ENCODE measurements around the gene FCRL2.

Gene FCRL2

GRCh38 chr1:157732755-157733154 is 44.2 kb downstream of the FCRL2 start:
- H3K27me3 ChIP-seq (replicated peaks; ENCODE audit: control insufficient read depth, insufficient read depth, low read length): no peaks in the 10 kb centered on the region
- TF ChIP-seq CTCF (IDR thresholded peaks at IDR 0.05; ENCODE audit: insufficient read depth, low read length, poor library complexity, severe bottlenecking): no peak
- no peak overlapping the region for H3K4me3 ChIP-seq (replicated peaks; ENCODE audit: low read depth, low read length)
- H3K36me3 ChIP-seq (ENCODE audit: control insufficient read depth, insufficient read depth, low read length): no peaks in the 10 kb centered on the region
- no peak for DNase-seq (ENCODE audit: extremely low read depth, insufficient read length)

- Histone ChIP-seq H3K4me3 (replicated peaks; ENCODE audit: low read depth, low read length) (no peak overlapping the region), H3K27me3 (replicated peaks; ENCODE audit: control insufficient read depth, insufficient read depth, low read length) (no peaks in the 10 kb centered on the region), H3K36me3 (ENCODE audit: control insufficient read depth, insufficient read depth, low read length) (no peaks in the 10 kb centered on the region)
- no peak for TF ChIP-seq CTCF (IDR thresholded peaks at IDR 0.05; ENCODE audit: insufficient read depth, low read length, poor library complexity, severe bottlenecking)
- DNase-seq (ENCODE audit: extremely low read depth, insufficient read length): peak; percentile 31
Measured at GRCh38 chr1:157725221-157725577, 51.7 kb downstream of the FCRL2 start.

- Histone ChIP-seq H3K4me3 (replicated peaks; ENCODE audit: low read depth, low read length) (no peak overlapping the region), H3K36me3 (ENCODE audit: control insufficient read depth, insufficient read depth, low read length) (no peaks in the 10 kb centered on the region), H3K27me3 (replicated peaks; ENCODE audit: control insufficient read depth, insufficient read depth, low read length) (no peaks in the 10 kb centered on the region)
- TF ChIP-seq CTCF (IDR thresholded peaks at IDR 0.05; ENCODE audit: insufficient read depth, low read length, poor library complexity, severe bottlenecking): no peak
- no peak for DNase-seq (ENCODE audit: extremely low read depth, insufficient read length)
Measured at GRCh38 chr1:157724537-157725220, 52.3 kb downstream of the FCRL2 start.

GRCh38 chr1:157723157-157723556 is 53.8 kb downstream of the FCRL2 start:
- no peak for DNase-seq (ENCODE audit: extremely low read depth, insufficient read length)
- H3K36me3 ChIP-seq (ENCODE audit: control insufficient read depth, insufficient read depth, low read length): no peaks in the 10 kb centered on the region
- H3K4me3 ChIP-seq (replicated peaks; ENCODE audit: low read depth, low read length): no peak overlapping the region
- no peak for TF ChIP-seq CTCF (IDR thresholded peaks at IDR 0.05; ENCODE audit: insufficient read depth, low read length, poor library complexity, severe bottlenecking)
- H3K27me3 ChIP-seq (replicated peaks; ENCODE audit: control insufficient read depth, insufficient read depth, low read length): no peaks in the 10 kb centered on the region

GRCh38 chr1:157721985-157722384 is 54.9 kb downstream of the FCRL2 start:
- TF ChIP-seq CTCF (IDR thresholded peaks at IDR 0.05; ENCODE audit: insufficient read depth, low read length, poor library complexity, severe bottlenecking): no peak
- DNase-seq (ENCODE audit: extremely low read depth, insufficient read length): no peak
- Histone ChIP-seq H3K4me3 (replicated peaks; ENCODE audit: low read depth, low read length) (no peak overlapping the region), H3K27me3 (replicated peaks; ENCODE audit: control insufficient read depth, insufficient read depth, low read length) (no peaks in the 10 kb centered on the region), H3K36me3 (ENCODE audit: control insufficient read depth, insufficient read depth, low read length) (no peaks in the 10 kb centered on the region)

GRCh38 chr1:157715736-157716135 is 61.2 kb downstream of the FCRL2 start:
- H3K4me3 ChIP-seq (replicated peaks; ENCODE audit: low read depth, low read length): no peak overlapping the region

More at GRCh38 chr1:157715736-157716135, 61.2 kb downstream of the FCRL2 start:
- no peak for TF ChIP-seq CTCF (IDR thresholded peaks at IDR 0.05; ENCODE audit: insufficient read depth, low read length, poor library complexity, severe bottlenecking)
- Histone ChIP-seq H3K27me3 (replicated peaks; ENCODE audit: control insufficient read depth, insufficient read depth, low read length) (no peaks in the 10 kb centered on the region), H3K36me3 (ENCODE audit: control insufficient read depth, insufficient read depth, low read length) (no peaks in the 10 kb centered on the region)
- DNase-seq (ENCODE audit: extremely low read depth, insufficient read length): no peak

Measured in GM06990 (cell line).